Measurements from ENCODE around the gene ALOX5. TPM values are rescaled to one million over a fixed set of nuclear protein-coding genes. Genes with fewer than 3 reads are reported as not detected.

Gene ALOX5
- total and polyA plus RNA-seq, 2 of the 4 experiments (the other 2 are of a cell fraction): not detected

DNA sequence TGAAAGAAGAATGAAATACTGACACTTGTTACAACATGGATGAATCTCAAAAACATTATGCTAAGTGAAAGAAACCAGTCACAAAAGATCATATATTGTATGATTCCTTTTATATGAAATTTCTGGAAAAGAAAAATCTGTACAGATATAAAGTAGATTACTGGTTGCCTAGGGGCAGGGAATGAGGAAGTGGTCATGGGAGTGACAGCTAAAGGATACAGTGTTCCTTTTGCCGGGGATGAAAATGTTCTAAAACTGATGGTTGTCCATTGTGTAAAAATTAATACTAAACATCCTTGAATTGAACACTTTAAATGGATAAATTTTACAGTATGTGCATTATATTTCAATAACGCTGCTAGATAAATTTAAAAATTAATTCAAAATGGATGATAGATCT, 25.1 kb downstream of the ALOX5 start:
- intact Hi-C loops (cut with micrococcal nuclease): no loop called here
- H3K27me3 ChIP-seq (ENCODE audit: control insufficient read depth, insufficient read depth, low read length): no peaks in the 10 kb centered on the region
- TF ChIP-seq BHLHE40 (IDR thresholded peaks at IDR 0.05; ENCODE audit: low read depth, low read length): no peak
- TF ChIP-seq, protein P1, sequence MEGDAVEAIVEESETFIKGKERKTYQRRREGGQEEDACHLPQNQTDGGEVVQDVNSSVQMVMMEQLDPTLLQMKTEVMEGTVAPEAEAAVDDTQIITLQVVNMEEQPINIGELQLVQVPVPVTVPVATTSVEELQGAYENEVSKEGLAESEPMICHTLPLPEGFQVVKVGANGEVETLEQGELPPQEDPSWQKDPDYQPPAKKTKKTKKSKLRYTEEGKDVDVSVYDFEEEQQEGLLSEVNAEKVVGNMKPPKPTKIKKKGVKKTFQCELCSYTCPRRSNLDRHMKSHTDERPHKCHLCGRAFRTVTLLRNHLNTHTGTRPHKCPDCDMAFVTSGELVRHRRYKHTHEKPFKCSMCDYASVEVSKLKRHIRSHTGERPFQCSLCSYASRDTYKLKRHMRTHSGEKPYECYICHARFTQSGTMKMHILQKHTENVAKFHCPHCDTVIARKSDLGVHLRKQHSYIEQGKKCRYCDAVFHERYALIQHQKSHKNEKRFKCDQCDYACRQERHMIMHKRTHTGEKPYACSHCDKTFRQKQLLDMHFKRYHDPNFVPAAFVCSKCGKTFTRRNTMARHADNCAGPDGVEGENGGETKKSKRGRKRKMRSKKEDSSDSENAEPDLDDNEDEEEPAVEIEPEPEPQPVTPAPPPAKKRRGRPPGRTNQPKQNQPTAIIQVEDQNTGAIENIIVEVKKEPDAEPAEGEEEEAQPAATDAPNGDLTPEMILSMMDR (conservative IDR thresholded peaks at IDR 0.05; ENCODE audit: low read depth, low read length): no peak
- TF ChIP-seq MXI1 (IDR thresholded peaks at IDR 0.05; ENCODE audit: borderline replicate concordance, low read depth, low read length): no peak
- no peak for TF ChIP-seq FOS (IDR thresholded peaks at IDR 0.05; ENCODE audit: low read depth, low read length)
- TF ChIP-seq, protein P2, sequence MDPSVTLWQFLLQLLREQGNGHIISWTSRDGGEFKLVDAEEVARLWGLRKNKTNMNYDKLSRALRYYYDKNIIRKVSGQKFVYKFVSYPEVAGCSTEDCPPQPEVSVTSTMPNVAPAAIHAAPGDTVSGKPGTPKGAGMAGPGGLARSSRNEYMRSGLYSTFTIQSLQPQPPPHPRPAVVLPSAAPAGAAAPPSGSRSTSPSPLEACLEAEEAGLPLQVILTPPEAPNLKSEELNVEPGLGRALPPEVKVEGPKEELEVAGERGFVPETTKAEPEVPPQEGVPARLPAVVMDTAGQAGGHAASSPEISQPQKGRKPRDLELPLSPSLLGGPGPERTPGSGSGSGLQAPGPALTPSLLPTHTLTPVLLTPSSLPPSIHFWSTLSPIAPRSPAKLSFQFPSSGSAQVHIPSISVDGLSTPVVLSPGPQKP (IDR thresholded peaks at IDR 0.05; ENCODE audit: borderline replicate concordance, low read depth, low read length): no peak
- no peak for TF ChIP-seq MAFK (IDR thresholded peaks at IDR 0.05; ENCODE audit: low read depth, low read length)
- no peak for TF ChIP-seq CEBPB (IDR thresholded peaks at IDR 0.05; ENCODE audit: low read depth, low read length)
- no peak for TF ChIP-seq SMC3 (IDR thresholded peaks at IDR 0.05; ENCODE audit: low read depth, low read length)
- no peak for TF ChIP-seq NFE2L2 (IDR thresholded peaks at IDR 0.05; ENCODE audit: low read depth, low read length)
- no peak for TF ChIP-seq POLR2A (IDR thresholded peaks at IDR 0.05; ENCODE audit: low read depth, low read length)
- TF ChIP-seq, protein P3, sequence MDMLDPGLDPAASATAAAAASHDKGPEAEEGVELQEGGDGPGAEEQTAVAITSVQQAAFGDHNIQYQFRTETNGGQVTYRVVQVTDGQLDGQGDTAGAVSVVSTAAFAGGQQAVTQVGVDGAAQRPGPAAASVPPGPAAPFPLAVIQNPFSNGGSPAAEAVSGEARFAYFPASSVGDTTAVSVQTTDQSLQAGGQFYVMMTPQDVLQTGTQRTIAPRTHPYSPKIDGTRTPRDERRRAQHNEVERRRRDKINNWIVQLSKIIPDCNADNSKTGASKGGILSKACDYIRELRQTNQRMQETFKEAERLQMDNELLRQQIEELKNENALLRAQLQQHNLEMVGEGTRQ (IDR thresholded peaks at IDR 0.05; ENCODE audit: low read depth, low read length): no peak
- no peak for TF ChIP-seq RAD21 (IDR thresholded peaks at IDR 0.05; ENCODE audit: low read length)
- no peak for TF ChIP-seq RCOR1 (IDR thresholded peaks at IDR 0.05; ENCODE audit: insufficient replicate concordance, low read length)
- no peak for TF ChIP-seq CHD1 (IDR thresholded peaks at IDR 0.05; ENCODE audit: low read depth, low read length)
- no peaks in the 10 kb centered on the region for H3K9me1 ChIP-seq (ENCODE audit: insufficient read depth, low read length)
- no peak overlapping the region for H4K91ac ChIP-seq (ENCODE audit: insufficient read depth, low read depth, low read length)
- POLR2A ChIA-PET (ENCODE audit: unreplicated experiment): no interaction called here
- H3K9ac ChIP-seq (ENCODE audit: low read depth, low read length): no peak overlapping the region
- no peaks in the 10 kb centered on the region for H3K79me1 ChIP-seq (ENCODE audit: low read depth in 1 of 2, low read length in 2 of 2)
- no peak overlapping the region for H2AFZ ChIP-seq (replicated peaks; ENCODE audit: low read length, poor library complexity)
- no peaks in the 10 kb centered on the region for H4K20me1 ChIP-seq (ENCODE audit: insufficient read depth, low read length)
- H4K5ac ChIP-seq (ENCODE audit: low read depth, low read length): no peak overlapping the region
- no peak overlapping the region for H3K23ac ChIP-seq (ENCODE audit: low read depth, low read length)
- H3K36me3 ChIP-seq (ENCODE audit: control insufficient read depth, insufficient read depth, low read length): no peaks in the 10 kb centered on the region
- no peak overlapping the region for H3K14ac ChIP-seq (replicated peaks; ENCODE audit: low read depth, low read length)
- CTCF ChIA-PET: no interaction called here
- no peak overlapping the region for H3K56ac ChIP-seq (ENCODE audit: extremely low read depth, insufficient read depth, low read length)
- H2BK15ac ChIP-seq (ENCODE audit: low read depth, low read length): no peak overlapping the region
- no peak overlapping the region for H2BK5ac ChIP-seq (ENCODE audit: low read depth, low read length, poor library complexity, severe bottlenecking)
- no peak overlapping the region for H3K27ac ChIP-seq (ENCODE audit: insufficient read depth, low read length)
- H4K8ac ChIP-seq (ENCODE audit: low read depth in 2 of 2, low read length in 2 of 2): no peak overlapping the region
- H2BK20ac ChIP-seq (ENCODE audit: low read depth, low read length): no peak overlapping the region
- no peak overlapping the region for H3K18ac ChIP-seq (ENCODE audit: low read depth, low read length)
- H2AK9ac ChIP-seq (replicated peaks; ENCODE audit: low read depth, low read length, poor library complexity): no peak overlapping the region
- ATAC-seq (ENCODE audit: low read depth) (no peak), DNase-seq (no peak)
- H2AK5ac ChIP-seq (ENCODE audit: low read depth, low read length): no peak overlapping the region
- no peak overlapping the region for H3K4me3 ChIP-seq (ENCODE audit: insufficient read depth, low read depth, low read length)
- WGBS, 2 experiments (ENCODE audit: extremely low coverage in 2 of 2, insufficient read length in 1 of 2): no CpG with 5 or more reads among the region's 2 CpGs
- H2BK120ac ChIP-seq (ENCODE audit: low read depth, low read length): no peak overlapping the region
- no peaks in the 10 kb centered on the region for H3K9me3 ChIP-seq (ENCODE audit: control insufficient read depth, insufficient read depth, low read length)
- BruUV-seq (replicated peaks): no TSS peak
- H3K4me1 ChIP-seq (ENCODE audit: control insufficient read depth, insufficient read depth, low read length): no peaks in the 10 kb centered on the region
- dilution Hi-C loops (cut with HindIII; ENCODE audit: low sequenced_read_pairs, unreplicated experiment): no loop called here
- no peak overlapping the region for H3K4me2 ChIP-seq (ENCODE audit: low read depth, low read length)
- H3K4ac ChIP-seq (ENCODE audit: low read depth, low read length): no peak overlapping the region
- in situ Hi-C loops (cut with MboI; ENCODE audit: low sequenced_read_pairs): no loop called here

All from IMR-90 (cell line).